Adrenal gland (tissue), 12 donors: Measurements from ENCODE around the gene MOGAT3. TPM values are rescaled to one million over a fixed set of nuclear protein-coding genes. Genes with fewer than 3 reads are reported as not detected.

Experiments used
- DNase-seq, 7 donors: peaks; one replicate each; pipeline ENCODE4 v3.0.0-alpha.2; 2019 to 2020
- H3K27ac ChIP-seq, 5 donors: fragments of 200-600 bp; sonication (generic) in 4 of 5; 1 replicate in 3 of 5; 2 replicates in 2 of 5; pipeline versions ENCODE4 v1.5.1 to v1.8.0; 2016 to 2020; ENCODE audit warnings: mild to moderate bottlenecking in 1 of 5
- H3K27me3 ChIP-seq: fragments of 200-600 bp; 2 replicates; pipeline ENCODE4 v1.8.0; 2021
- H3K36me3 ChIP-seq, 2 donors: fragments of 200-600 bp; replicated peaks in 1 of 2; 1 replicate in 1 of 2; 2 replicates in 1 of 2; pipeline versions ENCODE4 v1.5.1 to v1.8.0; 2018 to 2022
- H3K4me1 ChIP-seq, 2 donors: fragments of 200-600 bp; replicated peaks in 1 of 2; 1 replicate in 1 of 2; 2 replicates in 1 of 2; pipeline versions ENCODE4 v1.5.1 to v1.8.0; 2018 to 2021
- H3K4me3 ChIP-seq, 4 donors: fragments of 200-600 bp; sonication (generic) in 3 of 4; one replicate each; pipeline ENCODE4 v1.5.1; 2016 to 2018
- H3K9me3 ChIP-seq, 3 donors: fragments of 200-600 bp; sonication (generic) in 1 of 3; replicated peaks in 1 of 3; 1 replicate in 2 of 3; 2 replicates in 1 of 3; pipeline versions ENCODE4 v1.5.1 to v1.8.0; 2016 to 2021
- POLR2A ChIP-seq, 2 donors: fragments of 450-650 bp; IDR thresholded peaks; one replicate each; pipeline ENCODE4 v1.6.1; 2017; ENCODE audit warnings: antibody characterized with exemption in 2 of 2, mild to moderate bottlenecking in 2 of 2, moderate library complexity in 1 of 2
- WGBS, 4 donors: extraction: QIAGEN DNeasy Blood & Tissue Kit in 2 of 4; methylation state at CpG; one replicate each; pipeline versions ENCODE4 v1.1.5 to v1.1.7; 2013 to 2017; 5-methylcytosine and 5-hydroxymethylcytosine counted together
- intact Hi-C, 2 donors: fragments of 100-400 bp; cut with DNase I; formaldehyde crosslinking; loops; one replicate each; pipeline versions ENCODE4 v1.14.1 to v1.15.0; 2022 to 2023
- polyA plus RNA-seq, 3 donors: library from polyadenylated mRNA; stranded (reverse); fragments of 200-250 nt in 2 of 3; fragments of 350-450 nt in 1 of 3; fragmentation: Illumina TruSeq in 1 of 3; extraction: RNeasy Lipid Tissue Mini Kit (QIAGEN cat#74804) in 1 of 3; gene quantifications; one replicate each; pipeline ENCODE4 v1.2.3, GENCODE V29; 2013 to 2014
- total RNA-seq, 9 donors: library from RNA; depleted of rRNA in 4 of 9; stranded (reverse); fragments of >200 nt in 4 of 9; fragments of 120-200 nt in 1 of 9; fragmentation: NEBNext Ultra II Directional in 1 of 9; extraction: Animal tissue kit (Norgen Biotek cat#: 25700) in 1 of 9; gene quantifications; one replicate each; pipeline versions ENCODE4 v1.1.0 to v1.2.4, GENCODE V29; 2013 to 2023
- TF ChIP-seq, protein P1 (sequence below), 6 experiments: fragments of 450-650 bp in 4 of 6; fragments of 200-600 bp in 2 of 6; sonication (generic) in 1 of 6; IDR thresholded peaks; 1 replicate in 5 of 6; 2 replicates in 1 of 6; pipeline versions ENCODE4 v1.5.1 to v1.8.0; 2016 to 2021; ENCODE audit warnings: antibody characterized with exemption in 6 of 6, mild to moderate bottlenecking in 2 of 6, moderate library complexity in 1 of 6
- donor health status: healthy with polysubstance abuse.
- donor health status: Bipolar disorder and iron deficiency.
- donor health status: DM: yes; HTN: yes; CAD: no.
- donor health status: DM: no; HTN: no; CAD: no.
- donor health status: DM: no; HTN: no; CAD: no.
- donor health status: DM: yes; HTN: yes; CAD: no.

Gene MOGAT3
- total and polyA plus RNA-seq, 12 donors = not detected

DNA sequence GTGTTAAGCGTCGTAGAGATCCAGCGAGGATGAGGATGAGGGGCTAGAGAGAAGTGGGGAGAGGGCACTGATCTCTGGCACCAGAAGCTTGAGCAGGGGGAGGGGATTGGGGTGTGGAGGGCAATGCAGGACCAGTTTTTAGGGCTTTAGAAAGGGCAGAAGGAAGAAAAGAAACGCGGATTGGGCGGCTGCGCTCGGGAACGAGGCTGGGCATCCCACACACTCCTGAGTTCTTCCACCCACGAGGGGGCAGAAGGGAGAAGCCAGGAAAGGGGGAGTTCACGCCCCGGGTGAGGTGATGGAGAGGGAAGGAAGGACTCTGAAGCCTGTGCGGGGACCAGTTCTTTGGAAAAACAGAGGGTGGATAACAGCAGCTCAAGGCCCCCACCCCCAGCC, 29.4 kb downstream of the MOGAT3 start:
- H3K36me3 ChIP-seq = no peaks in the 10 kb centered on the region
- no peak overlapping the region for H3K27ac ChIP-seq
- no peaks in the 10 kb centered on the region for H3K9me3 ChIP-seq
- no peak overlapping the region for H3K4me3 ChIP-seq
- no peak for DNase-seq
- peaks cover 12 to 22% of the 10 kb centered on the region in 2 donors for H3K4me1 ChIP-seq
- 1 to 4% (median 3%) methylated on average over 12 to 13 of the region's 13 CpGs for WGBS, 4 donors
- TF ChIP-seq, protein P1, sequence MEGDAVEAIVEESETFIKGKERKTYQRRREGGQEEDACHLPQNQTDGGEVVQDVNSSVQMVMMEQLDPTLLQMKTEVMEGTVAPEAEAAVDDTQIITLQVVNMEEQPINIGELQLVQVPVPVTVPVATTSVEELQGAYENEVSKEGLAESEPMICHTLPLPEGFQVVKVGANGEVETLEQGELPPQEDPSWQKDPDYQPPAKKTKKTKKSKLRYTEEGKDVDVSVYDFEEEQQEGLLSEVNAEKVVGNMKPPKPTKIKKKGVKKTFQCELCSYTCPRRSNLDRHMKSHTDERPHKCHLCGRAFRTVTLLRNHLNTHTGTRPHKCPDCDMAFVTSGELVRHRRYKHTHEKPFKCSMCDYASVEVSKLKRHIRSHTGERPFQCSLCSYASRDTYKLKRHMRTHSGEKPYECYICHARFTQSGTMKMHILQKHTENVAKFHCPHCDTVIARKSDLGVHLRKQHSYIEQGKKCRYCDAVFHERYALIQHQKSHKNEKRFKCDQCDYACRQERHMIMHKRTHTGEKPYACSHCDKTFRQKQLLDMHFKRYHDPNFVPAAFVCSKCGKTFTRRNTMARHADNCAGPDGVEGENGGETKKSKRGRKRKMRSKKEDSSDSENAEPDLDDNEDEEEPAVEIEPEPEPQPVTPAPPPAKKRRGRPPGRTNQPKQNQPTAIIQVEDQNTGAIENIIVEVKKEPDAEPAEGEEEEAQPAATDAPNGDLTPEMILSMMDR (IDR thresholded peaks at IDR 0.05) = no peak
- no peak for TF ChIP-seq POLR2A (IDR thresholded peaks at IDR 0.05)
- peaks cover 77% of the 10 kb centered on the region for H3K27me3 ChIP-seq
- intact Hi-C loops = no loop called here

DNA sequence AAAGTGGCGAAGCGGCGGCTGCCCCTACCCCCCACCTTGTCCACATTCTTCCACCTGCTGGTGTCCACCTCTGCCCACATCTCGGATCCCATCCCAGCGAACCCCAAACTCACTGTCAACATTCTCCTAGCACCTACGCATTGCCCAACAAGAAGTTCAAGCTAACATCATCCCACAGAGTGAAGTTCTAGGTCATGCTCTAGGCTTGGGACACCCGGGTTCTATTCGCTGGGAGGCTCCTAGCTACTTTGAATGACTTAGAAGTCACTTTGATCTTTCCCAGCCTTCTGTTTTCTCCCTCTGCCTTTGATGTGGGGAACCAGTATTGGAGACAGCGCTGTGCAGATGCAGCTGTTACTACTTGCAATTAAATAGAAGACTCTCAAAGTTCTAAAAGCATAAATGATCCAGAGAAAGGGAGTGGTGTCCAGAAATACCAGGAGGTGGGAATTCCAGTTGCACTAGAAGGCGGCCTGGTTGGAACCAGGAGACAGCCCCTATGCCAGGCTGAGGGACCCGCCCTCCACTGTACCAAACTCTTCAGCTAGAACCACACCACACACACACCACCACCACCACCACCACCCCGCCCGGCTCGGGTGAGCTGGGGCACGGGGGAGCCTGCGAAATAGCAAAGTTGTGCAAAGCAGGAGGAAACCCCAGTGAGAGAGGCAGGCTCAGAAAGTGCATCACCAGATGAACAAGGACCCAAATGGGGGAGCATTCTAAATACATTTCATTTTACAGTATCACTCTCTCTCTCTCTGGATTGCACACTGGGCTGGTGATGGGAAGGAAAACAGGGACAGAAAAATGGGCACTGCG, 30.0 kb downstream of the MOGAT3 start:
- H3K27me3 ChIP-seq = peaks cover 77% of the 10 kb centered on the region
- intact Hi-C loops = no loop called here
- H3K36me3 ChIP-seq = no peaks in the 10 kb centered on the region
- no peak for DNase-seq
- 2 to 6% (median 5%) methylated on average over 11 to 17 of the region's 17 CpGs for WGBS, 4 donors
- H3K4me1 ChIP-seq = peaks cover 12 to 24% of the 10 kb centered on the region in 2 donors
- no peak for TF ChIP-seq POLR2A (IDR thresholded peaks at IDR 0.05)
- TF ChIP-seq, protein P1 (IDR thresholded peaks at IDR 0.05) = no peak
- H3K9me3 ChIP-seq = no peaks in the 10 kb centered on the region
- no peak overlapping the region for H3K4me3 ChIP-seq
- H3K27ac ChIP-seq = no peak overlapping the region

DNA sequence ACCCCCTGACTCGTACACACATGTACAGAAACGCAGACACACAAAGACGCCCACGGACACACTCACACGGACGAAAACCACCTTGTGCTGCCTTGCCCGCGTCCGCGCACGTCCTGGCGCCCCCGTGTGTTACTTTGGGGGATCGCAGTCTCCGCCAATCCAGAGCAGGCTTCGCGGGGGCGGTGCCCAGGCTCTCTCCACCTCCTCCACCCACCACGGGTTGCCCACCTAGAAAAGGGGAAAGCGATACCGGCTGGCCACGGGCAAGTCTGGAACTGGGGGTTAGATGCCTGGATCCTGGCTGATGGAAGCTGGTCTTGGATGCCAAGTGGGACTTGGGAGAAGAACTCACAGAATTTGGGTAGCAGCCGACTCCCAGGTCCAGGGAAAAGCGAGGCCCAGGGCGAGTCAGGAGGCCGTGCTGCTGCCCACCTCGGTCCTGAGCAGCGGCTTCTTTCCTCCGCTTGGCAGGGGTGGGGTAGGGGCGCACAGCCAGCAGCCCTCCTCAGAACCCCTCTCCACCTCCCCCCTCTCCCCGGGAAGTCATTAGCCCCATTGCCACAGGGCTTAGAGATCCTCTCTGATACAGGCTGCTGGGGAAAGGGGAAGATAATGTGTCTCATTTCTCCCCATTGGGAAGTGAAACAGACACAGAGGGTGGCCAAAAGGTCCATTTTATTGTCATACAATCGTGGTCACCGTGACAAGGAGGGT, 30.8 kb downstream of the MOGAT3 start:
- TF ChIP-seq POLR2A (IDR thresholded peaks at IDR 0.05) = no peak
- TF ChIP-seq, protein P1 (IDR thresholded peaks at IDR 0.05) = peak; percentile 68 to 82 (median 77)
- 0 to 2% (median 2%) methylated on average over 15 to 33 of the region's 33 CpGs for WGBS, 4 donors
- peaks cover 14 to 31% of the 10 kb centered on the region in 2 donors for H3K4me1 ChIP-seq

DNA sequence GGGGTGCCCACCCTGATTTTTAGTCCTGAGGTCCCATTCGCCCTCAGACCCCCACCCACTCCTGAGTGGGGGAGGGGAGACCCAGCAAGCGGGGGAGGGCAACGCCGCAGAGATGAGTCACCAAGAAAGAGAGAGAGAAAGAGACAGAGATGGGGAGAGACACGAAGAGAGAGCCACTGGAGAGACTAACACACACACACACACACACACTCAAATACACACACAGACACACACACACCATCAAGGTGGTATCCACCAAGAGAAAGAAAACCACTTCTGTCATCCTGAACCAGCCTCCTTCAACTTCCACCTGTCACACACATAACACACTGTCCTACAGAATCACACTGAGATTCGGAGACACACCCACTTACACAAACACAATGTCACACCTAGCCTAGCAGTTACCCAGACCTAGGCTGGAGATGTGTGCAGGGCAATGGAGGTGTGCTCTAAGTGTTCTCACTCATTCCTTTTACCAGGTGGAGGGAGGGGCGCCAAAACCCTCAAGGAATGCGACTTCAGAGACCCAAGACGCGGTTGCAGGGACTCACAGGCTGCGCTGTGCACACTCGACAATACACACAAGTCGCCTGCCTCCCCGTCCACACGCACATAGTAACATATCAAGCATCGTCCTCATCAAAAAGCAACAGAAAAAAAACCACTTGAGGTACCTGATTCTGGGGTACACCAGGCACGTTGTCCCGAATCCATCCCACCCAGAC, 31.6 kb downstream of the MOGAT3 start:
- DNase-seq = no peak
- Histone ChIP-seq H3K9me3 (no peaks in the 10 kb centered on the region), H3K27ac (no peak overlapping the region), H3K27me3 (peaks cover 67% of the 10 kb centered on the region), H3K4me1 (peaks cover 15 to 36% of the 10 kb centered on the region in 2 donors), H3K4me3 (no peak overlapping the region), H3K36me3 (no peaks in the 10 kb centered on the region)
- 0 to 2% (median 1%) methylated on average over 8 to 18 of the region's 18 CpGs for WGBS, 4 donors
- intact Hi-C loops = loop anchor here in 1 of 2 donors (10.0 kb wide), 1 partner anchor 274 kb away; the partner anchor contains the start of gene ACHE
- no peak for TF ChIP-seq POLR2A (IDR thresholded peaks at IDR 0.05)
- TF ChIP-seq, protein P1 (IDR thresholded peaks at IDR 0.05) = no peak

More for the DNA sequence above, 30.8 kb downstream of the MOGAT3 start:
- H3K27ac ChIP-seq = no peak overlapping the region
- H3K9me3 ChIP-seq = no peaks in the 10 kb centered on the region
- no peaks in the 10 kb centered on the region for H3K36me3 ChIP-seq
- no peak overlapping the region for H3K4me3 ChIP-seq
- H3K27me3 ChIP-seq = peaks cover 70% of the 10 kb centered on the region
- intact Hi-C loops = loop anchor here in 1 of 2 donors (10.0 kb wide), 1 partner anchor 275 kb away; the partner anchor contains the start of gene ACHE
- DNase-seq = peak; percentile 54 to 83 (median 72)
